ENCODE measurements around the gene OPCML.

OPCML gene

GRCh38 chr11:132523929-132524328 lies 1008.4 kb downstream of the OPCML start:
- TF ChIP-seq, protein P1, sequence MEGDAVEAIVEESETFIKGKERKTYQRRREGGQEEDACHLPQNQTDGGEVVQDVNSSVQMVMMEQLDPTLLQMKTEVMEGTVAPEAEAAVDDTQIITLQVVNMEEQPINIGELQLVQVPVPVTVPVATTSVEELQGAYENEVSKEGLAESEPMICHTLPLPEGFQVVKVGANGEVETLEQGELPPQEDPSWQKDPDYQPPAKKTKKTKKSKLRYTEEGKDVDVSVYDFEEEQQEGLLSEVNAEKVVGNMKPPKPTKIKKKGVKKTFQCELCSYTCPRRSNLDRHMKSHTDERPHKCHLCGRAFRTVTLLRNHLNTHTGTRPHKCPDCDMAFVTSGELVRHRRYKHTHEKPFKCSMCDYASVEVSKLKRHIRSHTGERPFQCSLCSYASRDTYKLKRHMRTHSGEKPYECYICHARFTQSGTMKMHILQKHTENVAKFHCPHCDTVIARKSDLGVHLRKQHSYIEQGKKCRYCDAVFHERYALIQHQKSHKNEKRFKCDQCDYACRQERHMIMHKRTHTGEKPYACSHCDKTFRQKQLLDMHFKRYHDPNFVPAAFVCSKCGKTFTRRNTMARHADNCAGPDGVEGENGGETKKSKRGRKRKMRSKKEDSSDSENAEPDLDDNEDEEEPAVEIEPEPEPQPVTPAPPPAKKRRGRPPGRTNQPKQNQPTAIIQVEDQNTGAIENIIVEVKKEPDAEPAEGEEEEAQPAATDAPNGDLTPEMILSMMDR (conservative IDR thresholded peaks at IDR 0.05; ENCODE audit: low read length): no peak
- DNase-seq (ENCODE audit: low read depth): no peak
- H3K4me3 ChIP-seq (ENCODE audit: low read length): no peak overlapping the region

GRCh38 chr11:132520199-132520598 lies 1012.1 kb downstream of the OPCML start:
- H3K4me3 ChIP-seq (ENCODE audit: low read length): no peak overlapping the region
- peak; percentile 56 for DNase-seq (ENCODE audit: low read depth)
- TF ChIP-seq, protein P1 (conservative IDR thresholded peaks at IDR 0.05; ENCODE audit: low read length): no peak

DNA sequence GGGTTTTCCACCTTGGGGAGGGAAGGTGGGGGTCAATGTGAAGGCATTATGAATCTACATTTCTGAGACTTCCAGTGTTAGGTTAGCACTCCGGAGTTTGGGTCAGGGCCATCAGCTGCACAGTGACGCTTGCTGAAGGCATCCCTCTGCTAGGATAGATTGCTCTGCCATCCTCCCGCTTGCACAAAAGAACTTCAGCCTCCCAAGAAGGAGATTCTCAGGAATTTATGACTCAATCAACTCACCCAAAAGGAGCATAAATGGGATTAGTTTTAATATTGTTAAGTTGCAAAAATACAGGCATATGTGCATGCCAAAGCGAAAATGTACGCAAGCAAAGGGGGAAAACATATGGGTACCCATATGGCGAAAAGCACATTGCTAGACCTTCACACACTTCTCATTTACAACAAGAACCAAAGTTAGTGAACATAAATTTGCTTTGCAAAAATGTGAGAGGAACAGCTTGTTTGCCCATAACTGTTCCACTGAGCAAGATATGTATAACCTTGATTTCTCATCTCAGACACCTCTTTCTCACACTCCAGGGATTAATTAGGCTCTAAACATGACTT lies 1013.0 kb downstream of the OPCML start:
- DNase-seq (ENCODE audit: low read depth): peak; percentile 85
- TF ChIP-seq, protein P1 (conservative IDR thresholded peaks at IDR 0.05; ENCODE audit: low read length): no peak
- no peak overlapping the region for H3K4me3 ChIP-seq (ENCODE audit: low read length)

- H3K4me3 ChIP-seq (ENCODE audit: low read length): no peak overlapping the region
- no peak for DNase-seq (ENCODE audit: low read depth)
- TF ChIP-seq, protein P1 (conservative IDR thresholded peaks at IDR 0.05; ENCODE audit: low read length): no peak
Measured at GRCh38 chr11:132504501-132505041, 1027.7 kb downstream of the OPCML start.

- TF ChIP-seq, protein P1 (conservative IDR thresholded peaks at IDR 0.05; ENCODE audit: low read length): no peak
- no peak overlapping the region for H3K4me3 ChIP-seq (ENCODE audit: low read length)
- no peak for DNase-seq (ENCODE audit: low read depth)
Measured at GRCh38 chr11:132501356-132501755, 1030.9 kb downstream of the OPCML start.

DNA sequence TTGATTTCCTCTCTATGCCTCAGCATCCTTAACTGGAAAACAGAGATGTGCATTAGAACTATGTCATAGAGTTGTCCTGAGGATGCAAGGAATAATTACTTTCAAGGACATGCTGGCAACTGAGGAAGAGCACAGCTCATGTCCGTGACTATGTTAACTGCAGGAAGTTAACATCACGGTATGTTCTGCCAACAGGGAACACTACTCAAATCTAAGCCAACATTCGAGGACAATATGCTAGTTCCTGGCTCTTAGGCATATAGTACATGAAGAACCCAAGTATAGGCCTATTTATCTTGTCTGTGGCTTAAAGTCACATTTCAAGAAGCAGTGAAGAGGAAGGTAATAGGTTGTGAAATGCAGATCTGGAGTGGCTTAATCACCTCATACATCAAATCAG lies 1032.6 kb downstream of the OPCML start:
- H3K4me3 ChIP-seq (ENCODE audit: low read length): no peak overlapping the region

DNA sequence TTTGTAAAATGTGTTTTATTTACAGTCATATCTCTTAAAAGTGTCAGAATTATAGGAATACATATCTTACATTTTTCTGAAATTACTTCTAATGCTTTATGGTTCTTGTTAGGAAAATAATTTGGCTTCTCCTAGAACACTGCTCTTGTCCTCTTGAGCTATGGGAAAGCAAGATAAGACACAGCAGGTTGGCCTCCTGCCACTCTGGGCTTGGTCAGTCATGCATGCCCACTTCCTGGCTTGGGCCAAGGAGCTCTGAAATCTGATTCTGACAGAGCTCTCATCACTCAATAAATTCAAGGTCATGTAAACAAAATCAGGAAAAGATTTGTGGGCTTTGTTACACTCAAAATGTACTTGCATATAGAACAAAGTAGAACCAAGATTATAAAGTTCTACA lies 1036.0 kb downstream of the OPCML start:
- H3K4me3 ChIP-seq (ENCODE audit: low read length): no peak overlapping the region
- TF ChIP-seq, protein P1 (conservative IDR thresholded peaks at IDR 0.05; ENCODE audit: low read length): no peak
- DNase-seq (ENCODE audit: low read depth): peak; percentile 62

More for the DNA sequence above, 1032.6 kb downstream of the OPCML start:
- no peak for DNase-seq (ENCODE audit: low read depth)
- TF ChIP-seq, protein P1 (conservative IDR thresholded peaks at IDR 0.05; ENCODE audit: low read length): no peak

Measured in AG10803 (cell line).